GM18508 (cell line): ENCODE data around the gene SERPINB11.
"Not testable (repeated sequence)": the region's sequence is repeated elsewhere in the genome, so short reads cannot be mapped to it uniquely, and the experiment has no call there.

Experiments
- ATAC-seq: cut with Tn5 transposase; IDR thresholded peaks from one replicate; pipeline ENCODE4 v1.9.1; 2021; ENCODE audit warnings: moderate number of reproducible peaks; ENCODE audit not compliant: insufficient read depth, unreplicated experiment

SERPINB11 gene

GRCh38 chr18:63702660-63703059, at the start of gene SERPINB11:
Gene SERPINB11 (plus strand): TSS chr18:63702960. CDS start chr18:63710194, 7,234 bp downstream.
- ATAC-seq: no peak

- ATAC-seq: not testable (repeated sequence)
Measured at GRCh38 chr18:63658920-63659319, 43.8 kb upstream of the SERPINB11 start.

DNA sequence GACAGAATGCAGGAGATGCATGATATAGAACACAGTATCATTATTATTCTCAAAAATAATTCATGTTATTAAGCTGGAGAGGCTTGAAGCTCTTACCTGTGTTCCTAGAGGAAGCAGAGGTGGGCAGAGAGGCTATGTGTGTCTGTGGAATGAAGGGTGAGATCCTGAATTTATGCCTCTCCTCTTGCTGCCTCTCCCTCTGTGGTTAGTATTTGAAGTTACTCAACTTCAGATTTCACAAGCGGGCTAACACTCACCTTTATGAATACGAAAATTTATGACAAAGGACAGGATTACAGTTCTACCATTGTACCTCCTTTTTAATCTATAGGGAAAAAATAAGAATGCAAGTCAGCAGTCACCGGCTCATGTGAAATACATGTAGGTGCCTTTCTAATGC, 41.0 kb upstream of the SERPINB11 start, which contains the start of gene SERPINB3:
SERPINB3 (minus strand) TSS at position 144 of the 400 bp plus-strand sequence. CDS start 677 bp downstream, outside the sequence.
- ATAC-seq: not testable (repeated sequence)

DNA sequence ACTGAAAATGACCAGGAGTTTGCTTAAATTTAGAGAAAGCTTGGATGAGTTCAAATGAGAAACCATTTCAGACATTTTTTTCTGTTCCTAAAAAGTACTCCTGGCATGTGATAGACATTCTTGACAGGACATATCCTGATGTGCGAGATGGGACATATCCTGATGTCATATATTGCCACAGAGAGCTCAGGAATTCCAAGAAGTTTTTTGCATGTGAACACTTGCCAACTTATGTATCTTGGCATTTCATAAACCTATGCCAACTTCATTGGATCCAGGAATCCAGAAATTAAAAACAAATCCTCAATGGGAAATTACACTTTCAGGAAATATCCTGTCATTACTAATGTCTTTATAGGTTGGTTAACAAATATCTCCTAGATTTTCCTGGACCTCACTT, 38.2 kb upstream of the SERPINB11 start:
- no peak for ATAC-seq

- no peak for ATAC-seq
Measured at GRCh38 chr18:63676526-63677323, 26.0 kb upstream of the SERPINB11 start.

GRCh38 chr18:63677500-63678225, 25.1 kb upstream of the SERPINB11 start:
- no peak for ATAC-seq

DNA sequence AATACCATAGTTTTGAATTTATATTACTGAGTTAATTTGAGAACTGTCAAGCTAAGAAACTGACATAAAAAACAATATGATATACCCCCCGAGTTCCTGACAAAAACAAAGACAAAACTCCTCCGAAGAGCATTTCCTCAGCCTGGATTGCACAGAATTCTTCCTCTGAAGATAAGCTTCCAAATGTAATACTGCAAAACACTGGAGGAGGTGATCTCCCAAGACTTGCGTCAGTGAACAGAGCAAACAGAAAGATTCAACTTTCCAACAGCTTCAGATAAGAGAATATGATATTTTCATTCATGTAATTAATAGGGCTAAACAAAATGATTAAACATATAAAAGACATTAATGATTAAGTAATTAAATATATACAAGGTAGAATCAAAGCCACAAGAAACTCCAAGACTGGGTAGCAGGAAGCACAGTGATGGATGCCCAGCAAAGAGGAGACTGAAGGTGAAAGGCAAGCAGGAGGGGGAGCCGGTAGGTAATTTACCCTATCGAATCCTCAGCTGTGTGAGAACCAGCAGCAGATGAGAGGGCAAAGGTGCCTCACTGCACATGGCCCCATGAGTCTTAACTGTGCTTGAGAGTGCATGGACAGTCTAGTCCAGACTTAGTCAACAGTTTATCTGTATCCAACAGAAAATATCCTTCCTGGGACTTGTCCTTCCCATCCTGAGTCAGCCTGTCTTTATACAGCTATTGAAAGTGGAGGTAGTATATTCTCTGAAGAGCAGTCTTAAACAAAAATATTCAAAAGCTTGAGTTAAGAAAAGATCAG, 22.7 kb upstream of the SERPINB11 start:
- ATAC-seq: no peak

DNA sequence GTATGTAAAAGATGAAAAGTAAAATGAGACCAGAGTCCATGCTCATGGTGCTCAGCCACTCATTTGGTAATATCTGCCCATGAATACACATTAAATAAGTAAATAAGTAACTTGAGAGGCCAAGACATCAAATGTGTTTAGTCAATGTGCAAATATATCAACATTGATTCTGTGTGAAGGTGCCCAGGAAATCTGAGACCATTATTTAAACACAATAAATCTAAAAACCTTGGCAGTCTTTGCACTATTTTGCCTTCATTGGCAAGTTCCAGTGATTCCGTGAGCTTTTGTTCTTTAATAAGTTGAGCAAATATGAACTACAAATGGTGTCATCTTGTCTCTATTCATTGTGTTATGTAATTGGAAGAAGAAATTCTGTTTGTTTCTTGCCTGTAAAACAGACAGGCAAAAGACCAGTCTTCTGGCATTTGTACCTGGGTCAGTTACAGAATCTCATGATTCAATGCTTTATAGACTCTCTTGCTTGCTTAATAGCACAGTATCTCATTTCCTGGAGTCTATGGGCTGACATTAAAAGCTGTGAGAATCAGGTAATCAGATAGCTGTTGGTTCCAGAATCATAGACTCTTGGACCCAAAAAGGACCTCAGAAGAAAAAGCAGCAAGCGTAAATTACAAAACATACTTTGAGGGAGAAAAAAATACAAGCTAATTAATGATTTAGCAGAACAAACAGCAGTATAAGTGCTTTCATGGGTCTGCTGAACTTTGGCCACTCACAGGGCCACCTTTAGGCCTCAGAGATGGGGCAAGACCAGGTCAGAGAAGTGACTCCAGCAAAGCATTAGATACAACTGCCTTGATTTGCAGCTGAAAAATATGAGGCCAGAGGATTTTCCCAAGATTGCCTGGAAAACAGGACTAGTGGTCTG, 21.1 kb upstream of the SERPINB11 start:
- ATAC-seq: no peak

DNA sequence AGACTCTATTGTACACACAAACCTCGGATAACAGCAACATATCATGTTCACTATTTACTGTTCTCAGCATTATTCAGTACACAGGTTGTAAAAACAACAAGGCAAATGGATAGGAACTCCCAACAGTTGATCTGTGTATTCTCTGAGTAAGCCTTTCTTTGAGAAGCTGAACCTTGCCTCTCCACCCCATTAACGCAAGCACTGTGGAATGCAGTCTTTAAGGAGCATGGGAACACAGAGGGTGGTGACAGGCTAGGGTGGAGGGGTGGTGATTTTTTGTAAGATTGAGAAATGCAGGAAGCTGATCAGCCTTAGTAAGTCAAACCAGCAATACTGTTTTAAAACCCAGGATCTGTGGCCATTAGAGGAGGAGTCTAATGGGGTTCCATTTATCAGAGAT, 19.6 kb upstream of the SERPINB11 start:
- no peak for ATAC-seq

DNA sequence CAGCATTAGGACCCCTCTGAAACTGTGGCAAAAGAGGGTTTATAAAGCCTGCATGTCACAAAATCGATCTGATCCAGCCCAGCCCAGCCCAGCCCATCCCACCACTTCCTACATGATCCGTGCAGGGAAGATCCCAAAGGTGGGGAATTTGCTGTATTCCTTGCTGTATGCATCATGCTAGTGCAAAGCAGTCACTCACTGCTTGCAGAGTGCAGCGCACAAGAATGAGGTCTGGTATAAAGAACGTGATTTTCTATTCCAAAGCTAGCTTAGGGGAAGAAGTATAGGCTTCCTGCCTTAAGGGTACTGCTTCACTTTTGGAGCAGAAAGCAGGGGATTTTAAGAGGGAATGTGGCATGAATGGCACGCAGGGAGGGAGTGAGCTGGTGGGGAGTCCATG, 18.9 kb upstream of the SERPINB11 start:
- ATAC-seq: no peak

GRCh38 chr18:63684718-63685117, 18.0 kb upstream of the SERPINB11 start:
- ATAC-seq: no peak

DNA sequence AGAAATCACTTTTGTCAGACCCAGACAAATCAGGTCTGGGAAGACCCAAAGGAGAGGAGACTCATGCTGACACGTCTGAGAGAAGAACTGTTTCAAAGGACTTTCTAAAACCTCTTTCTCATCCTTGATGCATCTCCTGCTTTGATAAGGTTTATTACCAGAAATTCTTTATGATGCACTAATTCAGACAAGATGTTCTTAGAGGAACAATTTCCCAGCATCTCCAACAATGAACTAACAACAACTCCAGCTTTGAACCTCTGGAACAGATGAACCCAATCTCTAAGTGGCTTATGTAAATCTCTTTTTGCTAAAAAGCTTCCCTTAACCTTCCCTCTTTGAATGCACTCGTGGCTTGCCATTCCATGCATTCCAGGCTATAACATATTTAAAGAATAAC, 15.9 kb upstream of the SERPINB11 start:
- no peak for ATAC-seq

- ATAC-seq: no peak
Measured at GRCh38 chr18:63689064-63689463, 13.7 kb upstream of the SERPINB11 start.

DNA sequence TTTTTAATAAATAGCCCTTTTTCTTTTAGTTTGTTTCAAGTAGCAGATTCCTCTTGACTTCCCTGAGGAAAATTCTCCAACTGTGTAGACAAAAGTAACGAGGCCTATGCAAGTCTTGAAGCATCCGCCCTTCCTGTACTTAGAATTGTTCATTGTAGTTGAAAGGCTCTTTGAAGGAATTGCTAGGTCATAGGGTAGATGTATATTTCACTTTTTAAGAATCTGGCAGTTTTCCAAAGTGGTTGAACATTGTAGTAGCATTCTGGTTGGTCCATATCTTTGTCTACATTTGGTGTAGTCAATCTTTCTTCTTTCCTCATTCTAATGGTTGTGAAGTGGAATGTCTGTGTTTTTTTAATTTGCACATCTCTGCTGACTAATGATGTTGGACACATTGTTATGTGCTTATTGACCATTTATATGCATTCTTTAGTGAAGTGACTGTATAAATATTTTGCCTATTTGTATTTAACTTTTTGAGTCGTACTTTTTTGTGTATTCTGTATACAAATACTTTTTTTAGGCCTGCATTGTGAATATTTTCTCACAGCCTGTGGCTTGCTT, 5.6 kb upstream of the SERPINB11 start:
- ATAC-seq: no peak

- no peak for ATAC-seq
Measured at GRCh38 chr18:63700501-63700900, 2.3 kb upstream of the SERPINB11 start.

DNA sequence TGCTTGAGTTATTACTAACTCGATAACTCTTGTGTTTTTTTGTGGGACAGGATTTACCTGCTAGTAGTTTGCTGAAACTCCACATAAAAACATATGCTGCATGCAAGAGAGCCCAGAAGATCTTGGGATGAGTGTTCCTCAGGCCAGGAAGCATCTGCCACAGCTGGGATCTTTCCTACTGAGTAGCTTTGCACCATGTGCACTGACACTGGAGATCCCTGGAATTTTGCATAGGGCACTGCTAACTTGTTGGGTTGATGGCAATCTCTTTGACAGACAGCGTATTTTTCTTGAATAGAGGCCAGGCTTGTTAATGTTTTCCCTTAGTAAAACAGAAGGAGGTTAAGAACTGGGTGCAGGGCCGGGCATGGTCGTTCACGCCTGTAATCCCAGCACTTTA, 808 bp upstream of the SERPINB11 start:
- no peak for ATAC-seq

DNA sequence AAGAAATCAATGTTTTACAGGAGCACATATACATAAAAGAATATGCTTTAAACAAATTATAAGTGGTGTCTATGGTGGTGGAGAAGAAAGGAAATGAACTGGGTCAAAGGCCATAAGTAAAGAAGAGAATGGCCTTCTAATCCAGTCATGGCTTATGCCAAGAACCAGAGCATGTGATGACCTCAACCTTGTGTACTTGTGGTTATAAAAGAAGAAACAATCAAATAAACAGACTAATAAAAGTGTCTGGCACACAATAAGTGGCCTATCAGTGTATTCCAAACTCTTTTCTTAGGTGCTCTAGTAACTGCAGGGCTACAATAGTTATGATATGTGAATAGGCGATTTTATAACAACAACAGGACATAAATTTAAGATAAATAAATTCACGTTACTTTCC, 2.6 kb downstream of the SERPINB11 start:
- no peak for ATAC-seq

- no peak for ATAC-seq
Measured at GRCh38 chr18:63707816-63708215, 5.1 kb downstream of the SERPINB11 start.

GRCh38 chr18:63708650-63709049, 5.9 kb downstream of the SERPINB11 start:
- no peak for ATAC-seq
